Muscle layer of duodenum (tissue), 2 donors: ENCODE data around the gene CDH20.
A peak's percentile ranks its signal among the peaks of the same experiment; 100 is the strongest.

ENCODE experiments used
- H3K27ac ChIP-seq: one replicate; pipeline ENCODE4 v1.7.0; 2013; ENCODE audit warnings: mild to moderate bottlenecking, low read length
- H3K27me3 ChIP-seq: one replicate; pipeline ENCODE4 v1.7.0; 2013; ENCODE audit warnings: low read depth, mild to moderate bottlenecking, control low read depth, low read length
- H3K36me3 ChIP-seq, 2 donors: one replicate each; pipeline ENCODE4 v1.7.0; 2013; ENCODE audit warnings: low read length in 2 of 2, control low read depth in 1 of 2, mild to moderate bottlenecking in 1 of 2; ENCODE audit not compliant: insufficient read depth in 2 of 2, control insufficient read depth in 1 of 2
- H3K4me1 ChIP-seq, 2 donors: one replicate each; pipeline ENCODE4 v1.7.0; 2013; ENCODE audit warnings: low read length in 2 of 2, mild to moderate bottlenecking in 2 of 2, control low read depth in 1 of 2, moderate library complexity in 1 of 2; ENCODE audit not compliant: insufficient read depth in 2 of 2, control insufficient read depth in 1 of 2
- H3K4me3 ChIP-seq, 2 donors: one replicate each; pipeline ENCODE4 v1.7.0; 2013; ENCODE audit warnings: low read length in 2 of 2, low read depth in 1 of 2, mild to moderate bottlenecking in 1 of 2
- H3K9me3 ChIP-seq, 2 donors: one replicate each; pipeline ENCODE4 v1.7.0; 2013; ENCODE audit warnings: low read length in 2 of 2, control low read depth in 1 of 2, mild to moderate bottlenecking in 1 of 2; ENCODE audit not compliant: control insufficient read depth in 1 of 2
- donor health status: healthy.

The CDH20 gene

DNA sequence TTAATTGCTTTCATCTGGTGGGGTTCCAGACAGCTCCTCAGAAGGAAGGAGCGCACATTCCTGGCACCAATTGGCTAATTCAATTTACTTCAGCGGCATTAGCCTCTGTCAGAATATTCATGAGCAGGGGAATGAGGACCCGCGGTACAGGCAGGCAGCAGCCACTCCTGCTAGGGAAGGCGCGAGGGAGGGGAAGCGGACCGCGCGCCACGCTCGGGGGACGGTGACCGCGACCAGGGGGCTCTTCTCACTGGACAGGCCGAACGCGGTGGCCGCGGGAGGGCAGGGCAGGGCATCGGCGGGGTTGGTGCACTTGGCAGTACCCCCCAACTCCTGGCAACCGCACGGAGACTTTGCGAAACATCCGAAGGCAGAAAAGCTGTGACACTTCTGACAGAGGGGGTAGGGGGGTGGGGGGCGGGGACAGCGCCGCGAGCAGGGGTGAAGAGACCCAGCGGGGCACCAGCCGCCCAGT lies at the start of gene CDH20:
CDH20 (plus strand) TSS at position 160 of the 475 bp plus-strand sequence.
- no peak within 1 kb of the TSS for H3K27ac ChIP-seq

DNA sequence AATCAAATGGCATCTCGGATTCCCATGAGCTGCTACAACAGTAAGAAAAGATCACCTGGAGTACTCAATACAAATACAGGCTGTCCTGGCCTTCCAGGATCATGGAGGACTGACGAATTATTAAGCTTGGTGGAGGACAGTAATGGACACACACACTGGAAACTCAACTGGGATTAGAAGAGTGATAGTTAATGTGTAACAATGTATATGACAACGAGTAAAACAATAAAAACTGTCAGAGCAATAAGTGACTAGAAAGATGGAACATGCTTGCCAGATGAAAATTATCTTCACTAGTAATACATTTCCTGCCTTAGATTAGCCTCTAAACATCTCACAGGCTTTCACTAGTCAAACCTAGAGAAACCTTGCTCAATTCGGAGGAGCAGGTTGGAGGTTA lies 49.2 kb upstream of the CDH20 start:
- H3K27me3 ChIP-seq, result no peaks in the 10 kb centered on the region
- H3K9me3 ChIP-seq, result peaks cover 4 to 9% of the 10 kb centered on the region in 2 donors
- no peaks in the 10 kb centered on the region for H3K4me1 ChIP-seq
- no peak overlapping the region for H3K27ac ChIP-seq
- H3K36me3 ChIP-seq, result no peaks in the 10 kb centered on the region
- H3K4me3 ChIP-seq, result no peak overlapping the region

More for the DNA sequence above, at the start of gene CDH20:
- peaks cover 5% of the 10 kb centered on the region for H3K27me3 ChIP-seq
- peak within 1 kb of the TSS in 1 of 2 donors; percentile 52 for H3K4me3 ChIP-seq
- no peaks in the 10 kb centered on the region for H3K36me3 ChIP-seq
- no peaks in the 10 kb centered on the region for H3K9me3 ChIP-seq
- peaks cover 0 to 22% of the 10 kb centered on the region in 2 donors for H3K4me1 ChIP-seq

DNA sequence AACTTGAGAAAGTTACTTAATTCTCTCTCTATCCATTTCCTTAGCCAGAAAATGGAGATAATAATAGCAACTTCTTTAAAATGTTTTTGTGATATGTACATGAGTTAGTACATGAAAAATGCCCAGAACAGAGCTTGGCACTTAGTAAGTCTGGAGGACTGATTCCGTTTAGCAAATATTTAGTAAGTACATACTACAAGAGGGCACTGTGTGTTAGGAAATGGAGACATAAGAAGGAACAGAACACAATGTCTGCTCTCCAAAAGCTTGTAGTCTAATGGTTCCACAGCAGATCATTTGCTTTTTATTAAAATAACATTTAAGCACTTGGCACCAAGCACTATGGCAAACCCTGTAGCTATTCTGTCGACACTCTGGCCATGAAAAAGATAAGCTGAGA lies 47.5 kb upstream of the CDH20 start:
- peaks cover 2 to 5% of the 10 kb centered on the region in 2 donors for H3K9me3 ChIP-seq
- no peak overlapping the region for H3K27ac ChIP-seq
- H3K4me3 ChIP-seq, result no peak overlapping the region
- no peaks in the 10 kb centered on the region for H3K4me1 ChIP-seq
- no peaks in the 10 kb centered on the region for H3K36me3 ChIP-seq
- H3K27me3 ChIP-seq, result no peaks in the 10 kb centered on the region

DNA sequence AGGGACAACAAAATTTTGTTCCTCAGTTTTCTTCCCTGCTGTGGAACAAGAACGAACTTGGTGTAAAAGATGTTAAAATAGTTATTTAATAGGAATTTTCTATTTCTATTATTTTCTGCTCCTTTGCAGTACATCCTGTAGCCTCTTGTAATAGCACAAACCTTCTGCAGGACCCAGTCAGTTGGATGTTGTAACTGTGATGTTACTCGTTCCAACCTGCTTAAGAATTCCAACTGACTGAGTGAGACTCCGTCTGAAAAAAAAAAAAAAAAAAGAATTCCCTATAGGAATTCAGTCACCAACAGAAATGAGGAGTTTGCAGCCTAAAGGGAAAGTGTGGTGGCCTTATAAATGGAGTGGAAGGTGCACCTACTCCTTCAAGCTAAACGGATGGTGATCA lies 46.4 kb upstream of the CDH20 start:
- Histone ChIP-seq H3K36me3 (no peaks in the 10 kb centered on the region), H3K4me3 (no peak overlapping the region), H3K27ac (no peak overlapping the region), H3K4me1 (no peaks in the 10 kb centered on the region), H3K9me3 (no peaks in the 10 kb centered on the region), H3K27me3 (no peaks in the 10 kb centered on the region)

DNA sequence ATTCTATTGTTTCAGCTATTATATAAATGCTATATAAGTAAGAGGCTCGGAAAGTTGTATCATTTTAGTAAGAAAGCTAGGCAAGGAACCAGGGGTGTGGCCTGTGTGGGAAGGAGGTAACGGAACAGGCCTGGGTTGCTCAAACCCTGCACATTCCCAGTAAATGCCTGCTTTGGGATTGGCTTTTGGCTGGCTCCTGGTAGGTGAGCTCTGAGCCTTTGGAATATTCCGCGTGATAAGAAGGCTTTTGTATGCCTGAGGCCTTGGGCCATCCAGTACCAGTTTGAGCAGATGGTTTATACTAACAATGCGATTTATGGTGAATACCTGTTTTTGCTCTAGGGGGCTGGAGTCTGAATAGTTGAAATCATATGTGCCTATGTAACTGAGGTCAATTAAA lies 42.6 kb upstream of the CDH20 start:
- no peaks in the 10 kb centered on the region for H3K27me3 ChIP-seq
- H3K4me3 ChIP-seq, result no peak overlapping the region

DNA sequence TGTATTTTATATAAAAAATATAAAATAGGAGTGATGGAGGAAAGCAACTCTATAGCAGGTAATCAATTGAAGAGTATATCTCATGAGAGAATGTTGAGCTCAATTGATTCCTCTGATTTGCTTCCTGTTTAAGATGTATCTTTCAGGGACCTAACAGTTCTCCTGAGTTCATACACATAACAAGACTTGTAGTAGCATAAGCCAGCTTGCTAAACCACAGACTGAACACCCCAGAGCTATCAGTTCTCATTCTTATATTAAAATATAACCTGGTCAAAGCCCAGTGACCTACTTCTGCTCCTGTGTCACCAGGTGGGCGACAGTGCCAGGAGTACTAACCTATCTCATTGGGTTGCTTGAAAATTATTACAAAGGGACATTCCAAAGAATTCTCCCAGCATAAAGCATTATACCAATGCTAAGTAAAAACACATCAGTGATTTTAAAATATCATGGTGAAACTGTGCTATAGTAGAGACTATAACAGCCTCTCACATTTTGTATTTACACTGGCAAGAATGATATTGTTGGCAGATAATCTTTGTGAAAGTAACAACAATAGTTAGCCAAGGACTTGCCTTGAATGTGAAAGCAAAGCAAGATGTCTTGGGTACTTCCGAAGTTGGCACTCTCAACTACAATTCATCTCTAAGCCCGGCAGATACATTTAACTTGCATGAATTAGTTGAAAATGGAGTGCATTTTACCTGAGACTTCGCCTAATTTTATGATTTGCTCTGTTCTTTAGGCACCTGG lies 40.8 kb upstream of the CDH20 start:
- Histone ChIP-seq H3K27me3 (no peaks in the 10 kb centered on the region), H3K27ac (no peak overlapping the region), H3K36me3 (no peaks in the 10 kb centered on the region), H3K4me1 (no peaks in the 10 kb centered on the region), H3K9me3 (no peaks in the 10 kb centered on the region), H3K4me3 (no peak overlapping the region)

More for the DNA sequence above, 42.6 kb upstream of the CDH20 start:
- Histone ChIP-seq H3K9me3 (no peaks in the 10 kb centered on the region), H3K27ac (no peak overlapping the region), H3K4me1 (no peaks in the 10 kb centered on the region), H3K36me3 (no peaks in the 10 kb centered on the region)

DNA sequence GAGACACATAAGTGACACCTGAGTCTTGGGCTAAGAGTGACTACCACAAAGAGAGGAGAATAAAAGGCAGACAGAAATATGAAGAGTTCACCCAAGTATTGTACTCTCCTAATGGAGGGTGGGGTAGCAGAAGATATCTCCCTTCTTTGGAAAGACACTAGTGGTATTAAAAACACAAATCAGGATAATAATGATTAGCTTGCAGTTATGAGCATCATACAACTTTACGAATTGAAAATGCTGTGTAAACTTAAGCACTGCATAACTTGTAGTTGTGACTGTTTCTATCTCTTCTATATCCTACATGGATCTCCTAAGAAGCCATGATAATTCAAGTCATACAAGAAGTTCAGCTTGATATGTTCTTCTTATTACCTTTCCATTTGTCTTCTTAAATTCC lies 38.1 kb upstream of the CDH20 start:
- Histone ChIP-seq H3K27ac (no peak overlapping the region), H3K4me3 (no peak overlapping the region), H3K27me3 (no peaks in the 10 kb centered on the region), H3K36me3 (no peaks in the 10 kb centered on the region), H3K4me1 (no peaks in the 10 kb centered on the region), H3K9me3 (no peaks in the 10 kb centered on the region)

DNA sequence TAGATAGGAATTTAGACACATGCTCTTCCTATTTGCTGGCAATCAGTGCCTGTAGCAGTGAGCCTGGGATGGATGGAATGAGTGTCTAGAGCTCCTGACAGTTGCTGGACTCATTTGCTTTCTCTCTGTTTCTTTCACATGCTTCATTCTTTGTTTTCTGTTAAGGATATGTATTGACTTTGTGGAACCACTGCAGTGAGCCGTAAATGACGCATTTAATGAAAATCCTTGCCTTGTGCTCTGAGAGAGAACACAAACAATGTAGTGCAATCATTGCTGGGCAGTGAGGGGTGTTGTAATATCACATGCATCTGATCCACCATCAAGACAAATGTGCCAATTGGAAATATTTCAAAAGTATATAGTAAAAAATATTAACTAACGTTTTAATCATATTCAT lies 25.2 kb upstream of the CDH20 start:
- Histone ChIP-seq H3K27ac (no peak overlapping the region), H3K4me3 (no peak overlapping the region), H3K27me3 (no peaks in the 10 kb centered on the region), H3K9me3 (no peaks in the 10 kb centered on the region), H3K36me3 (no peaks in the 10 kb centered on the region), H3K4me1 (no peaks in the 10 kb centered on the region)

DNA sequence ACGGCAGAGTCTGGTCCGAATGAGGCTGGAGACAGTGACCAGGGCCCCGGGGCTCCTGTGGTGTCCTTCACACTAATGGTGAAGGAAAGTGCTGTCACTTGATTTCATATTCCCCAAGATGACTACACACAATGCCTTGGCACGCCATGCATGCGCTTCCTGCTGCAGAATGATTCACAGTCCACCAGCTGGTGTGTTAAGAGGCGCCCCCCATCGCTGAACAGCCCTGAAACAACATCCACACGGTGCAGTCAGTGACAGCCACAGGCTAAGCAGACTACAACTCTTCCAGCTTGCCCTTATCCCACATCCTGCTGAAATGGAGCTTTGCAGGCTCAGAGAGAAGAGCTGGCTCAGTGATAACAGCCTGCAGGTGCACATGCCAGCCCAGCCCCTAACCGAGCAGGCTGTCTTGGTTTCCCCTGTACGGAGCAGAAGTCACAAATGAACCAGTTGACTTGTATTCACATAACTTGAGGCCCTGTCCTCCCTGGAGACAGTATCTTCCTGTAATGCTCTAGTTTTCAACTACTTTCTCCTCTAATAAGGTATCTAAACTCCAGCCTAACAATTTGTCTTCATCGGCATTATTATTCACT lies 24.3 kb upstream of the CDH20 start:
- H3K4me3 ChIP-seq, result no peak overlapping the region
- no peak overlapping the region for H3K27ac ChIP-seq
- no peaks in the 10 kb centered on the region for H3K4me1 ChIP-seq
- no peaks in the 10 kb centered on the region for H3K27me3 ChIP-seq
- H3K36me3 ChIP-seq, result no peaks in the 10 kb centered on the region
- no peaks in the 10 kb centered on the region for H3K9me3 ChIP-seq

DNA sequence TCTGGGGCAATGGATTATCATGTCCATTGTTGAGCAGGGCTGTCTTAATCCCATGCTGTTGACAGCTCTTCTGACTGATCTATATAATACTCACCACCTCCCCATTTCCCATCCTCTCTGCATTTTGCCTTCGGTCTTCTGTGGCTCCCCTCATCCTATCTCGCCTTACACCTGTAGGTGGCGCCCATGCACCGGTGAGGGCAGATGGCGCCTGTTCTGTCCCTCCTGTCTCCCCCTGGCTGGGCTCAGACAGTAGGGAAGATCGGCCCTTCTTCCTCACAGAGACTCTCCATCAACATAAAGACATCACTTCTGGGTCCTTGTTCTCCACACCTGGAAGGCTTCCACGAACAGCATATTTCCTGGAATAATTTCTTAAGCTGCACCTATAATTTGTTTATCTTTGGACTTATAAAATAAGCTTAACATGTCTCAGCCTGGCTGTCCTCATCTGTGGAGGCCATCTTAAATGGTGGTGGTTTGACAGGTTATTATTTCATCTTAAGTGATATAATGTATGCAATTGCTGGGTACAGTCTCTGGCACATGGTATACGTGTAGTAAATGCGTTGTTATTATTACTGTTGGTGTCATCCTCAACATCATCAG lies 10.9 kb upstream of the CDH20 start:
- H3K27ac ChIP-seq, result no peak overlapping the region
- no peaks in the 10 kb centered on the region for H3K4me1 ChIP-seq
- H3K27me3 ChIP-seq, result no peaks in the 10 kb centered on the region
- H3K9me3 ChIP-seq, result peaks cover 0 to 6% of the 10 kb centered on the region in 2 donors
- H3K4me3 ChIP-seq, result no peak overlapping the region
- H3K36me3 ChIP-seq, result no peaks in the 10 kb centered on the region

DNA sequence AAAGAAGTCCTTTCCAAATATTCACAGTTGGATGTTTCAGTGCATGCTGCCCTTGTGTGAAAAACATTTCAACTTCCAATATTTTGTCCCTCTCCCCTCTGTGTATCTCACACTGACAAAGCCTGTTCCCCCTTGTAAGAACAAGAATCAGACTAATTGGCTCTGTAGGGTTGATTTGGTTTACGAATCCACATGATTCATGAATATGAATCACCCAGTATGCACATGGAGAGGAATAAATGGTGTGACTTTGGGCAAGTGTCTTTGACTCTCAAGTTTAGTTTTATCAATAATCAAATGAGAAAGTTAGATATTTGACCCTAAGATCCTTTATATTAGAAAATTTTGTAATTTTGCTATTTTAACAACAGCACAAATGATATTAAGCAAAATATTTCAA lies 9.3 kb upstream of the CDH20 start:
- no peaks in the 10 kb centered on the region for H3K36me3 ChIP-seq
- H3K4me3 ChIP-seq, result no peak overlapping the region
- H3K4me1 ChIP-seq, result no peaks in the 10 kb centered on the region
- H3K27ac ChIP-seq, result no peak overlapping the region
- peaks cover 0 to 6% of the 10 kb centered on the region in 2 donors for H3K9me3 ChIP-seq
- H3K27me3 ChIP-seq, result no peaks in the 10 kb centered on the region
